Prostate gland (tissue), 2 donors: ENCODE measurements around the gene TELO2. TPM values are rescaled to one million over a fixed set of nuclear protein-coding genes. Genes with fewer than 3 reads are reported as not detected.

Experiments used
- DNase-seq: peaks from one replicate; pipeline ENCODE4 v3.0.0-alpha.2; 2019; ENCODE audit warnings: low spot score
- H3K27ac ChIP-seq, 2 donors: fragments of 200-600 bp; sonication (generic); 2 replicates each; pipeline ENCODE4 v1.5.1; 2017 to 2019
- H3K27me3 ChIP-seq: fragments of 200-600 bp; sonication (generic); replicated peaks from 2 replicates; pipeline ENCODE4 v1.5.1; 2019; ENCODE audit not compliant: insufficient read depth
- H3K36me3 ChIP-seq, 2 donors: fragments of 200-600 bp; sonication (generic); 1 replicate in 1 of 2; 2 replicates in 1 of 2; pipeline versions ENCODE4 v1.5.1 to v1.8.1; 2017 to 2019
- H3K4me1 ChIP-seq: fragments of 200-600 bp; sonication (generic); replicated peaks from 2 replicates; pipeline ENCODE4 v1.5.1; 2019
- H3K4me3 ChIP-seq, 2 donors: fragments of 200-600 bp; sonication (generic); 2 replicates each; pipeline ENCODE4 v1.5.1; 2017 to 2019
- H3K9me3 ChIP-seq: fragments of 200-600 bp; sonication (generic); 2 replicates; pipeline ENCODE4 v1.5.1; 2017
- CTCF ChIP-seq, 4 experiments: fragments of 200-600 bp in 2 of 4; fragments of 450-650 bp in 2 of 4; sonication (generic) in 2 of 4; IDR thresholded peaks; 1 replicate in 3 of 4; 2 replicates in 1 of 4; pipeline ENCODE4 v1.5.1; 2016 to 2019; ENCODE audit warnings: antibody characterized with exemption in 4 of 4, mild to moderate bottlenecking in 2 of 4, moderate library complexity in 2 of 4
- POLR2A ChIP-seq: fragments of 450-650 bp; IDR thresholded peaks from one replicate; pipeline ENCODE4 v1.6.1; 2016; ENCODE audit warnings: antibody characterized with exemption, mild to moderate bottlenecking
- POLR2AphosphoS5 ChIP-seq: sonication (generic); formaldehyde crosslinking; IDR thresholded peaks from one replicate; pipeline ENCODE4 v1.6.1; 2017; ENCODE audit warnings: antibody characterized with exemption
- WGBS: methylation state at CpG from one replicate; pipeline ENCODE4 v1.1.5; 2018; 5-methylcytosine and 5-hydroxymethylcytosine counted together
- intact Hi-C: fragments of 100-400 bp; cut with DNase I; formaldehyde crosslinking; loops from one replicate; pipeline ENCODE4 v1.14.2; 2022
- total RNA-seq, 2 donors: library from RNA; depleted of rRNA; stranded (reverse); fragments of >200 nt; gene quantifications; one replicate each; pipeline ENCODE4 v1.1.0, GENCODE V29; 2016

TELO2 gene
- total RNA-seq, 2 donors from 2014 or later = 35.1 to 53.5 TPM

DNA sequence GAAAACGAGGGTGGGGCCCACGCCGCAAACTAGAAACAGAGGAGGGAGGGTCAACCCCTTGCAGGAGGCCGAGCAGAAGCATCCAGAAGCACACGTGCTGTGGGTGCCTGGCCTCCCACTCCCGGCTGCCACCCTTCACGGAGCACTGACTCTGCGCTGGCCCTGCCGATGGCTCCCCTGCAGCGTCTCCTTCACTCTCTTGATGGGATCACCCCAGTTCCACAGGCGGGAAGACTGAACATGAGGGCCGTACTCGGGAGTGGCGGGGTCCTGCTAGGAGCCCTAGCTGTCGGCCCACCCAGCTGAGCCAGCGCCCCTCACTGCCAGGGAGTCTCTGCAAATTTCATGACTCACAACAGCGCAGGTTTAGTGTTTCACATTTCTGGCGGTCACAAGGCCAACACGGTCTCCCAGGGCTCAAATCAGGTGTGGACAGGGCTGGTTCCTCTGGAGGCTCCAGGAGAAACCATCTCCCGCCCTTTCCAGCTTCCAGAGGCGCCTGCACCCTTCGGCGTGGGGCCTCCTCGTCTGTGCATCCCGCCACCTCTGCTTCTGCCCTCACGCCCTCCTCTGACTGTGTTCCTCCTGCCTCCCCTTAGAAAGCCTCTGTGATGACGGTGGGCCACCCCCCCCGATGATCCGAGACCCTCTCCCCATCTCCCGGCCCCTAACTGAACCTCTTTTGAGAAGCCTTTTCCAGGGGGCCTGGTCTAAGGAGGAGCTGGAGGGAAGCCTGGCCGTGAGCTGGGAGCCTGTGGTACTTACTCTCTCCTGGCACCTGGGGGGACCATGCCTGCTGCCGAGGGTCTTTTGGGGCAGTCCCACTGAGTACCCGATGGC lies 6.4 kb upstream of the TELO2 start:
- no peaks in the 10 kb centered on the region for H3K36me3 ChIP-seq
- WGBS = 78% methylated on average over 33 of the region's 33 CpGs
- no peak for TF ChIP-seq POLR2A
- no peak for TF ChIP-seq CTCF (IDR thresholded peaks at IDR 0.05)
- TF ChIP-seq POLR2AphosphoS5 = no peak
- no peak overlapping the region for H3K27ac ChIP-seq
- intact Hi-C loops = no loop called here
- DNase-seq = no peak
- H3K27me3 ChIP-seq = no peaks in the 10 kb centered on the region
- H3K9me3 ChIP-seq = no peaks in the 10 kb centered on the region
- no peak overlapping the region for H3K4me3 ChIP-seq
- H3K4me1 ChIP-seq = no peaks in the 10 kb centered on the region

GRCh38 chr16:1487395-1488053 lies 5.6 kb upstream of the TELO2 start:
- intact Hi-C loops = no loop called here
- no peak for DNase-seq

DNA sequence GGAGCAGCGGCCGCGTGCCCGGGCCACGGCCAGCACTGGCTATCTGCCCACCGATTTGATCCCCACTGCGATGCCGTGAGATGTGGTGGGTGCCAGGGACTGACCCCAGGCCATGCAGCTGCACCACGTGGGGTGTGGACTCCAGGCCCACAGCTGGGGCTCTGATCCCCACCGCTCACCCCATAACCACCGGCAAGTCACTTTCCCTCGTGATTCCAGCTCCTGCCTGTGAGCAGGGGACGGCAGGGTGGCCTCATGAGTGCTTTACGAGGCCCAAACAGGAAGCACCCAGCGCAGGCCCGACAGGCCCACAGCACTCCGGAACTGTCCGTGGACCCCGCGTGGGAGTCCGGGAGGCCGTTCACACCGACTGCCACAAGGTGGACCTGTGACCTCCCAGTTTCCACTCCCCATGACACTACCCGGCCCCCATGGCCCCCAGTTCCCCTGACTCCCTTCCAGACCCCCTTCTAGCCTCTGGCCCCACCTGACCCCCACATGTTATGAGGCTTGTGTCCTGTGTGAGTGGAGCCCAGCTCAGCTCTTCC lies 5.0 kb upstream of the TELO2 start:
- H3K27me3 ChIP-seq = no peaks in the 10 kb centered on the region
- no peaks in the 10 kb centered on the region for H3K9me3 ChIP-seq
- no peak overlapping the region for H3K4me3 ChIP-seq
- TF ChIP-seq POLR2A (no peak), CTCF (IDR thresholded peaks at IDR 0.05) (no peak), POLR2AphosphoS5 (no peak)
- no peaks in the 10 kb centered on the region for H3K4me1 ChIP-seq
- DNase-seq = no peak
- H3K27ac ChIP-seq = no peak overlapping the region
- H3K36me3 ChIP-seq = no peaks in the 10 kb centered on the region
- intact Hi-C loops = no loop called here
- 87% methylated on average over 21 of the region's 24 CpGs for WGBS

More at GRCh38 chr16:1487395-1488053, 5.6 kb upstream of the TELO2 start:
- Histone ChIP-seq H3K4me3 (no peak overlapping the region), H3K27me3 (no peaks in the 10 kb centered on the region), H3K9me3 (no peaks in the 10 kb centered on the region), H3K27ac (no peak overlapping the region), H3K36me3 (no peaks in the 10 kb centered on the region), H3K4me1 (no peaks in the 10 kb centered on the region)
- TF ChIP-seq POLR2AphosphoS5 = no peak
- no peak for TF ChIP-seq CTCF (IDR thresholded peaks at IDR 0.05)
- WGBS = 92% methylated on average over 33 of the region's 39 CpGs

- no peak for DNase-seq
- Histone ChIP-seq H3K27me3 (no peaks in the 10 kb centered on the region), H3K27ac (no peak within 1 kb of the TSS), H3K4me3 (no peak within 1 kb of the TSS), H3K9me3 (no peaks in the 10 kb centered on the region), H3K36me3 (no peaks in the 10 kb centered on the region), H3K4me1 (no peaks in the 10 kb centered on the region)
- no peak for TF ChIP-seq POLR2AphosphoS5
- TF ChIP-seq CTCF (IDR thresholded peaks at IDR 0.05) = no peak
- TF ChIP-seq POLR2A = no peak
- 90% methylated on average over 19 of the region's 19 CpGs for WGBS
- intact Hi-C loops = no loop called here
Measured at GRCh38 chr16:1488619-1489018, 4.5 kb upstream of the TELO2 start, which contains the start of gene PTX4. Gene PTX4 (minus strand): TSS chr16:1488944. CDS start chr16:1488909, 35 bp downstream.
